ENCODE results near the gene UBALD1.
"Not testable (repeated sequence)": the region's sequence is repeated elsewhere in the genome, so short reads cannot be mapped to it uniquely, and the experiment has no call there.

The UBALD1 gene

DNA sequence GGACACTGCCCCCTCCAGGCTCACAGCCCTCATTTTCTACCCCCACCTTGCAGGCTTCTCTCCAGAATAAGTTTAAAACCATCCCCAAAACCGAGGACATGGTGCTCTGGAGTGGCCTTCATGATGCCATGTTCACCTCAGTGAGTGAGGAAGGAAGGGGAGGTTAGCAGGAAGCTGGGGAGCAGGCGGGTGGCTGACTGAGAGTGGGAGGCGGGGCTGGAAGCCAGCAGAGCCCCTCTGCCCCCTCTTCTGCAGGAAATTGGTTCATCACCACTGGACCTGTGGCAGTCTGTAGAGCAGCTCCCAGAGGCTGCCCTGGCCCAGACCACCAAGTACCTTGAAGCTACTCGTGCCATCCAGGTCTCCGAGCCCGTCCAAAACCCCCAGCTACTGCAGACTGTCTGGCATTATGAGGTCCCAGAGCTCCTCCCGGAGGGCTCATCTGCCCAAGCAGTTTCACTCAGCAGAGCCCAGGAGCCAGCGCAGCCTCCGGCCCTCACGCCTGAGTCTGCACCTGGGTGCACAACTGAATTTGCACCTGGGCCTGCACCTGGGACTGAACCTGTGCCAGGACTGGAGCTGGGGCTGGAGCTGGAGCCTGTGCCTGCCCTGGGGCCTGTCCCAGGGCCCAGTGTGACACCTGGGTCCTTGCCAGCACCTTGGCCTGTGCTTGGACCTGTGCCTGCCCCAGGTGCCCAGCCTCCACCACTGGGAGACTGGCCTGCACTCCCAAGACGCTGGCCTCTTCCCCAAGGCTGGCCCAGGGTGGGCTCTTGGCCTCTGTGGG is 39.6 kb downstream of the UBALD1 start:
- Histone ChIP-seq H3K36me3 (ENCODE audit: control insufficient read depth, insufficient read depth, low read length) (no peaks in the 10 kb centered on the region), H3K27me3 (replicated peaks; ENCODE audit: control insufficient read depth, insufficient read depth, low read length) (no peaks in the 10 kb centered on the region), H3K4me3 (replicated peaks; ENCODE audit: low read depth, low read length) (no peak overlapping the region)
- TF ChIP-seq, protein P1, sequence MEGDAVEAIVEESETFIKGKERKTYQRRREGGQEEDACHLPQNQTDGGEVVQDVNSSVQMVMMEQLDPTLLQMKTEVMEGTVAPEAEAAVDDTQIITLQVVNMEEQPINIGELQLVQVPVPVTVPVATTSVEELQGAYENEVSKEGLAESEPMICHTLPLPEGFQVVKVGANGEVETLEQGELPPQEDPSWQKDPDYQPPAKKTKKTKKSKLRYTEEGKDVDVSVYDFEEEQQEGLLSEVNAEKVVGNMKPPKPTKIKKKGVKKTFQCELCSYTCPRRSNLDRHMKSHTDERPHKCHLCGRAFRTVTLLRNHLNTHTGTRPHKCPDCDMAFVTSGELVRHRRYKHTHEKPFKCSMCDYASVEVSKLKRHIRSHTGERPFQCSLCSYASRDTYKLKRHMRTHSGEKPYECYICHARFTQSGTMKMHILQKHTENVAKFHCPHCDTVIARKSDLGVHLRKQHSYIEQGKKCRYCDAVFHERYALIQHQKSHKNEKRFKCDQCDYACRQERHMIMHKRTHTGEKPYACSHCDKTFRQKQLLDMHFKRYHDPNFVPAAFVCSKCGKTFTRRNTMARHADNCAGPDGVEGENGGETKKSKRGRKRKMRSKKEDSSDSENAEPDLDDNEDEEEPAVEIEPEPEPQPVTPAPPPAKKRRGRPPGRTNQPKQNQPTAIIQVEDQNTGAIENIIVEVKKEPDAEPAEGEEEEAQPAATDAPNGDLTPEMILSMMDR (IDR thresholded peaks at IDR 0.05; ENCODE audit: insufficient read depth, low read length, poor library complexity, severe bottlenecking): peak; percentile 33
- DNase-seq (ENCODE audit: extremely low read depth, insufficient read length): no peak

- not testable (repeated sequence) for H3K4me3 ChIP-seq (replicated peaks; ENCODE audit: low read depth, low read length); DNase-seq (ENCODE audit: extremely low read depth, insufficient read length); H3K27me3 ChIP-seq (replicated peaks; ENCODE audit: control insufficient read depth, insufficient read depth, low read length); H3K36me3 ChIP-seq (ENCODE audit: control insufficient read depth, insufficient read depth, low read length)
These were observed 40.8 kb downstream of the UBALD1 start for GRCh38 chr16:4573926-4574325.

GRCh38 chr16:4572715-4573114 is 42.0 kb downstream of the UBALD1 start:
- H3K4me3 ChIP-seq (replicated peaks; ENCODE audit: low read depth, low read length): no peak overlapping the region
- no peaks in the 10 kb centered on the region for H3K27me3 ChIP-seq (replicated peaks; ENCODE audit: control insufficient read depth, insufficient read depth, low read length)
- TF ChIP-seq, protein P1 (IDR thresholded peaks at IDR 0.05; ENCODE audit: insufficient read depth, low read length, poor library complexity, severe bottlenecking): no peak
- no peak for DNase-seq (ENCODE audit: extremely low read depth, insufficient read length)
- no peaks in the 10 kb centered on the region for H3K36me3 ChIP-seq (ENCODE audit: control insufficient read depth, insufficient read depth, low read length)

DNA sequence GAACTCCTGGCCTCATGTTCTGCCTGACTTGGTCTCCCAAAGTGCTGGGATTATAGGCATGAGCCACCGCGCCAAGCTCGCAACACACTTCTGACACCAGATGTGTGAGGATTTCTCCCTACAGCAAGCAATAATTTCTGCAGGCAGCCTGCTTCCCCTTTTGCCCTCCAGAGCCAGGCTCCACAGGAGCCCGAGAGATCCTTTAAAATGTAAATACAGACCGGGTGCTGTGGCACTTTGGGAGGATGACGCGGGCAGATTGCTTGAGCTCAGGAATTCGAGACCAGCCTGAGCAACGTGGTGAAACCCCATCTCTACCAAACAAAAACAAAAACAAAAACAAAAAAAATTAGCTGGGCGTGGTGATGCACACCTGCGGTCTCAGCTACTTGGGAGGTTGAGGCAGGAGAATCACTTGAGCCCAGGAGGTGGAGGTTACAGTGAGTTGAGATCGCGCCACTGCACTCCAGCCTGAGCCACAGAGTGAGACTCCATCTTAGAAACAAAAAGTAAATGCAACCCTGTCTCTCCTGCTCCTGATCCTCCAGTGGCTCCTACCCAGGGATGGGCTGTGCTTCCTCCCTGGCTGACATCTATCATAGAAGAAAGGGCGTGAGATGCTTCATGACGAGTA is 43.9 kb downstream of the UBALD1 start:
- Histone ChIP-seq H3K36me3 (ENCODE audit: control insufficient read depth, insufficient read depth, low read length) (no peaks in the 10 kb centered on the region), H3K27me3 (replicated peaks; ENCODE audit: control insufficient read depth, insufficient read depth, low read length) (no peaks in the 10 kb centered on the region), H3K4me3 (replicated peaks; ENCODE audit: low read depth, low read length) (no peak overlapping the region)
- no peak for DNase-seq (ENCODE audit: extremely low read depth, insufficient read length)
- TF ChIP-seq, protein P1 (IDR thresholded peaks at IDR 0.05; ENCODE audit: insufficient read depth, low read length, poor library complexity, severe bottlenecking): no peak

DNA sequence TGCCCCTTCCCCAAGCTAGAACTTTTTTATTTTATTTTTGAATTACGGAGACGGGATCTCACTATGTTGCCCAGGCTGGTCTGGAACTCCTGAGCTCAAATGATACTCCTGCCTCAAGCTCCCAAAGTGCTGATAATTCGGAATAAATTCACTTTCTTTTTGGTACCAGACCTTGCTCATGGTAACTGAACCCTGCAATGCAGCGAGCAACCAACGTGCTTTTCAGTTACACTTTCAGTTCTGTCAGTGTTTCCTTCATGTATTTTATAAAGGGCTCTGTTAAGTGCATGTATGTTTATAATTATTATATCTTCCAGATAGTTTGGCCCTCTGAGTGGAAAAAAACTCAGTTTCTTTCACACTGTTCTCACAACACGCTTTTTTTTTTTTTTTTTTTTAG is 44.6 kb downstream of the UBALD1 start:
- H3K4me3 ChIP-seq (replicated peaks; ENCODE audit: low read depth, low read length): no peak overlapping the region
- no peak for DNase-seq (ENCODE audit: extremely low read depth, insufficient read length)
- TF ChIP-seq, protein P1 (IDR thresholded peaks at IDR 0.05; ENCODE audit: insufficient read depth, low read length, poor library complexity, severe bottlenecking): no peak
- no peaks in the 10 kb centered on the region for H3K36me3 ChIP-seq (ENCODE audit: control insufficient read depth, insufficient read depth, low read length)
- no peaks in the 10 kb centered on the region for H3K27me3 ChIP-seq (replicated peaks; ENCODE audit: control insufficient read depth, insufficient read depth, low read length)

DNA sequence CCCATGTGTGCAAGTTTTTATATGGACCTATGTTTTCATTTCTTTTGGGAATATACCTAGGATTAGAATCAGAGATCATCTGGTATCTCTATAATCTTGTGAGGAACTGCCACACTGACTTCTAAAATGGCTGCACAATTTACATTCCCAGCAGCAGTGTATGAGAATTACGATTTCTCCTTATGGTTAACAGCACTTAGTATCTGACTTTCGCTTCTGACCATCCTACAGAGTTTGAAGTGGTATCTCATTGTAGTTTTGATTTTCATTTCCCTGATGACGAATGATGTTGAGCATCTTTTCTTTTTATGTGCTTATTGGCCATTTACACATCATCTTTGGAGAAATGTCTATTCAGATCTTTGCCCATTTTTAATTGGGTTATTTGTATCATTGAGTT is 48.5 kb downstream of the UBALD1 start:
- Histone ChIP-seq H3K27me3 (replicated peaks; ENCODE audit: control insufficient read depth, insufficient read depth, low read length) (no peaks in the 10 kb centered on the region; the same call in 1 of the 2 replicates), H3K36me3 (ENCODE audit: control insufficient read depth, insufficient read depth, low read length) (no peaks in the 10 kb centered on the region), H3K4me3 (replicated peaks; ENCODE audit: low read depth, low read length) (no peak overlapping the region)
- TF ChIP-seq, protein P1 (IDR thresholded peaks at IDR 0.05; ENCODE audit: insufficient read depth, low read length, poor library complexity, severe bottlenecking): no peak
- no peak for DNase-seq (ENCODE audit: extremely low read depth, insufficient read length)

Measured in GM06990 (cell line).